Epithelial cell of esophagus (primary cell): Measurements from ENCODE around the gene CFAP299.

Source experiments
- DNase-seq: peaks from one replicate; pipeline ENCODE4 v3.0.0; 2010; ENCODE audit warnings: low read depth
- H3K4me3 ChIP-seq: 2 replicates; pipeline ENCODE4 v1.5.1; 2011; ENCODE audit warnings: mild to moderate bottlenecking, low read length, control low read depth
- CTCF ChIP-seq: IDR thresholded peaks from 2 replicates; pipeline ENCODE4 v1.5.1; 2011; ENCODE audit warnings: low read depth, mild to moderate bottlenecking, low read length, control low read depth, inconsistent platforms; ENCODE audit not compliant: insufficient read depth; ENCODE audit errors: missing control alignments

CFAP299 gene

GRCh38 chr4:80461412-80461811 is 125.9 kb downstream of the CFAP299 start:
- no peak overlapping the region for H3K4me3 ChIP-seq
- no peak for TF ChIP-seq CTCF
- peak; percentile 90 for DNase-seq

- no peak for TF ChIP-seq CTCF
- no peak overlapping the region for H3K4me3 ChIP-seq
- DNase-seq = no peak
Observed at GRCh38 chr4:80462621-80463091, 127.1 kb downstream of the CFAP299 start.

- no peak for TF ChIP-seq CTCF
- DNase-seq = no peak
- H3K4me3 ChIP-seq = no peak overlapping the region
Observed at GRCh38 chr4:80463509-80463908, 128.0 kb downstream of the CFAP299 start.

GRCh38 chr4:80465238-80465637 is 129.7 kb downstream of the CFAP299 start:
- DNase-seq = peak; percentile 45
- TF ChIP-seq CTCF = no peak
- no peak overlapping the region for H3K4me3 ChIP-seq

GRCh38 chr4:80465736-80466135 is 130.2 kb downstream of the CFAP299 start:
- no peak for DNase-seq
- no peak overlapping the region for H3K4me3 ChIP-seq
- no peak for TF ChIP-seq CTCF

GRCh38 chr4:80466618-80467017 is 131.1 kb downstream of the CFAP299 start:
- DNase-seq = no peak
- no peak overlapping the region for H3K4me3 ChIP-seq
- no peak for TF ChIP-seq CTCF

GRCh38 chr4:80471756-80472155 is 136.2 kb downstream of the CFAP299 start:
- TF ChIP-seq CTCF = no peak
- peak; percentile 51 for DNase-seq
- H3K4me3 ChIP-seq = peak overlapping the region; percentile 10
